Measurements from ENCODE around the gene ODAD3. TPM values are rescaled to one million over a fixed set of nuclear protein-coding genes. Genes with fewer than 3 reads are reported as not detected.

Gene ODAD3
- total RNA-seq, result 1 to 10 TPM in 1 of 4 donors, under 1 TPM in 1, not detected in 2; 0.32 to 2.2 TPM

DNA sequence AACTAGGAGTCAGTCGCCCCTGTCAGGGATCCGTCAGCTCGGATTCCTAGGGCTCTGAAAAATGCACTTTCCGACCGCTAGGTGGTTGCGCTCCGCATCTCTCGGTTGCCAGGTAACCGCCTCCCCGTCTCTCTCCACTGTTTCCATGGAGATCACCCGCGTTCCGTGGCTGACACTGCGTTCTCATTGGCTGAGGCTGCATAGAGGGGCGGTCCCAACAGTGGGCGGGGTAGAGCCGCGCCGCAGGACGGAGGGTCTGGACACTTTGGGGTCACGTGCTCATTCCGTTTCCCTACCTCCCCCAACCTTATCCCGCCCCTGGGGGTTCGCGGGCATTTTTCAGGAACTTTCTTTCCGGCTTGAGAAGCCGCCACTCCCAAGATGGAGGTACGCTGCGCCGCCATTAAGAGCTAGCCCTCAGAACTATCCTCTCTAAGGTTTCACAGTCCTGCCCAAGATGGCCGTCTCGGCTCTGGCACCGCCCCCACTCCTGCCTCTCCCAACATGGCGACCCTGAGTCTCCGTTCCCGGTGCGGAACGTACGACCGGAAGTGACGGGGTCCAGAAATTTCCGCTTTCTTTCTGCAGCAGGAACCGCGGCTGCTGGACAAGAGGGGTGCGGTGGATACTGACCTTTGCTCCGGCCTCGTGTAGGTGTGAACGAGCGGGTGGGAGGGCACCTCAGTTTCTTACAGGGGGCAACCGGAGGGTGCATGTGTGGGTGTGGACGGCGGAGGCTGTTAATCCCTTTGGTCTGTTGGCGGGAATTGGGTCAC, at the start of gene ODAD3, which contains the start of gene PRKCSH:
Gene ODAD3, minus strand, starts transcription at position 65 of the 776 bp plus-strand sequence. CDS start 105 bp downstream, outside the sequence.
Gene PRKCSH, plus strand, starts transcription at position 579 of the 776 bp plus-strand sequence. CDS start 483 bp downstream, outside the sequence.
- peaks cover 0 to 21% (median 10%) of the 10 kb centered on the region in 4 donors for H3K36me3 ChIP-seq
- H3K4me1 ChIP-seq, result peaks cover 9 to 18% (median 15%) of the 10 kb centered on the region in 4 donors
- no peaks in the 10 kb centered on the region for H3K9me3 ChIP-seq
- intact Hi-C loops (cut with DNase I; ENCODE audit: low total_unique reads), result no loop called here
- in situ Hi-C loops (cut with MboI; ENCODE audit: low pct_ligation_motif_present in 1 of 4, low pct_unique_long_range_greater_than_20kb in 1 of 4, low sequenced_read_pairs in 3 of 4), result loop anchor here in 2 of 4 donors (10.0 kb wide), 2 partner anchors 60 to 140 kb away; partner anchors contain the start of genes SWSAP1 (in 1 of the 2) and TSPAN16 (in 1 of the 2)
- no peaks in the 10 kb centered on the region for H3K27me3 ChIP-seq
- peak within 1 kb of the TSS; percentile 82 to 92 (median 86) for H3K27ac ChIP-seq
- peak within 1 kb of the TSS; percentile 58 to 77 (median 70) for H3K4me3 ChIP-seq
- peak; percentile 99 for DNase-seq
- TF ChIP-seq, protein P1, sequence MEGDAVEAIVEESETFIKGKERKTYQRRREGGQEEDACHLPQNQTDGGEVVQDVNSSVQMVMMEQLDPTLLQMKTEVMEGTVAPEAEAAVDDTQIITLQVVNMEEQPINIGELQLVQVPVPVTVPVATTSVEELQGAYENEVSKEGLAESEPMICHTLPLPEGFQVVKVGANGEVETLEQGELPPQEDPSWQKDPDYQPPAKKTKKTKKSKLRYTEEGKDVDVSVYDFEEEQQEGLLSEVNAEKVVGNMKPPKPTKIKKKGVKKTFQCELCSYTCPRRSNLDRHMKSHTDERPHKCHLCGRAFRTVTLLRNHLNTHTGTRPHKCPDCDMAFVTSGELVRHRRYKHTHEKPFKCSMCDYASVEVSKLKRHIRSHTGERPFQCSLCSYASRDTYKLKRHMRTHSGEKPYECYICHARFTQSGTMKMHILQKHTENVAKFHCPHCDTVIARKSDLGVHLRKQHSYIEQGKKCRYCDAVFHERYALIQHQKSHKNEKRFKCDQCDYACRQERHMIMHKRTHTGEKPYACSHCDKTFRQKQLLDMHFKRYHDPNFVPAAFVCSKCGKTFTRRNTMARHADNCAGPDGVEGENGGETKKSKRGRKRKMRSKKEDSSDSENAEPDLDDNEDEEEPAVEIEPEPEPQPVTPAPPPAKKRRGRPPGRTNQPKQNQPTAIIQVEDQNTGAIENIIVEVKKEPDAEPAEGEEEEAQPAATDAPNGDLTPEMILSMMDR (IDR thresholded peaks at IDR 0.05), result peak; percentile 86 to 100 (median 91)
- peak; percentile 85 to 99 (median 98) for TF ChIP-seq POLR2AphosphoS5 (IDR thresholded peaks at IDR 0.05)
- peak; percentile 64 for TF ChIP-seq POLR2A (IDR thresholded peaks at IDR 0.05)
- no peak for TF ChIP-seq EP300 (IDR thresholded peaks at IDR 0.05; ENCODE audit: low read depth)
- WGBS, 2 donors (ENCODE audit: low coverage in 1 of 2), result 1% methylated on average over 49 of the region's 53 CpGs; no CpG with 5 or more reads in 1 of the 2 donors

DNA sequence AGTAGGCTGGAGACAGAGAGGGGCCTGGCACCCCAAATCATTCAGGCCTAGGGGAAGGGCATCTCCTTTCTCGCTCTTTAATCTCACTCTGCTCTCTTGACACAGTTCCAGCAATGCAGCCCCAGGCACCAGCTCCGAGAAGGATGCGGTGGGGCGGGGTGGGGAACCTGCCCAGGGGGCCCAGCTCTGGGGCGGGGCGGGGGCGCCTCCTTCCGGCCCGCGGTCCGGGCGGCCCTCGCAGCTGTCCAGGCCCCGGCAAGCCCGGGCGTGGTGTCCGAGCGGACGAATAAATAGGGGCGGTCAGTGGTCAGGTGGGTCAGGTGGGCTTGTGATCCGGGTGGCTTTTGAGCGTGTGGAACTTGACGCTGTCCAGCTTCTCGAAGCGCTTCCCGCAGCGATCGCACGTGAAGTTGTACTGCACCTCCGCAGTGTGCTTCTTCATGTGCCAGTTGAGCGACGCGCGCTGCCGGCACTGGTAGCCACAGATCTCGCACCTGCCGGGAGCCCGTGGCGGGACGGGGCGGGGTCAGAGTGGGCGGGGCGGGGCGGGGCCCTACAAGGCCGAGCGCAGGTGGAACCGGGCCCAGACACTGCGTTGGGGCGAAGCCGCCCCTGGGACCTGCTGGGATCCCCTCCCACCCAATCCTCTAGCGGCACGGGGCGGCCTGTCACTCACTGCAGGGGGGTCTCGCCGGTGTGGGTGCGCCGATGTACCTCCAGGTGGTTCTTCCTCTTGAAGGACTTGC, 48.6 kb upstream of the ODAD3 start:
- intact Hi-C loops (cut with DNase I; ENCODE audit: low total_unique reads), result no loop called here
- peaks cover 0 to 4% (median 0%) of the 10 kb centered on the region in 4 donors for H3K36me3 ChIP-seq
- H3K27ac ChIP-seq, result no peak overlapping the region
- H3K4me1 ChIP-seq, result peaks cover 7 to 32% (median 26%) of the 10 kb centered on the region in 4 donors
- TF ChIP-seq POLR2AphosphoS5 (IDR thresholded peaks at IDR 0.05) (no peak), EP300 (IDR thresholded peaks at IDR 0.05; ENCODE audit: low read depth) (no peak), POLR2A (IDR thresholded peaks at IDR 0.05) (no peak)
- TF ChIP-seq, protein P1 (IDR thresholded peaks at IDR 0.05), result no peak
- H3K27me3 ChIP-seq, result peaks cover 56% of the 10 kb centered on the region
- DNase-seq, result no peak
- H3K4me3 ChIP-seq, result no peak overlapping the region
- in situ Hi-C loops (cut with MboI; ENCODE audit: low pct_ligation_motif_present in 1 of 4, low pct_unique_long_range_greater_than_20kb in 1 of 4, low sequenced_read_pairs in 3 of 4), result loop anchor here in 2 of 4 donors (25.0 kb wide), 2 partner anchors 96 to 196 kb away; partner anchors contain the start of genes EPOR (in 1 of the 2) and TSPAN16 (in 1 of the 2)
- 94% methylated on average over 32 of the region's 57 CpGs; no CpG with 5 or more reads in 1 of the 2 donors for WGBS, 2 donors (ENCODE audit: low coverage in 1 of 2)
- no peaks in the 10 kb centered on the region for H3K9me3 ChIP-seq

DNA sequence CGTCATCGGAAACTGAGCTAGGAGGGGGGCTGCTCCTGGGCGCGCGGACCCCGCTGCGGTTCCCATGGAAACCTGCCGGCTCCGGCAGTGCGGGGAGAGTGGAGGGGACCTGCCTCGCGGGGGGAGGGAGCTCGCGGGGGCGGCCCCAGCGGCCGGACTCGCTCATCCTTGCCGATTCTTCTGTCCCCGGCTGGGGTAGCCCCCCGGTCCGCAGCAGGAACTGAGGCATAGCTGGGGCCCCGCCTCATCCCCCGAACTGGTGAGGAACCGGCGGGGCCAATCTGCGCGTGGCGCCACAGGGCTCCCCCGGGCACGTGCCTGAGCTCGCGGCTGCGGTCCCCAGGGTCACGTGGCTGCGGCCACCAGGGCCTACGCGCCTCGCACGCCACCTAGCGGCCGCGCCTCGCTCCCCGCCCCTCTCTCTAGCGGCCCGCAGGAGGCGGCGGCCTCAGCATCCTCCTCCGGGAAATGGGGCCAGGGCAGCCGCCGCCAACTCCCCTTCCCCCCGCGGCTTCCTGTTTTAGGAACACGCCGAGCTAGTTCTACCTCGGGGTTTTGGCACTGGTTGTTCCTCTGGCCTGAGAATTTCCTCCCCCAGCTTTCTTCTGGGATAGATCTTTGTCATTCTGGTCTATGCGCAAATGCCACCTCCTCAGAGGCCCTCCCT, 47.6 kb upstream of the ODAD3 start:
- peaks cover 7 to 32% (median 26%) of the 10 kb centered on the region in 4 donors for H3K4me1 ChIP-seq
- DNase-seq, result peak; percentile 87
- H3K27ac ChIP-seq, result no peak overlapping the region
- peaks cover 0 to 3% (median 0%) of the 10 kb centered on the region in 4 donors for H3K36me3 ChIP-seq
- WGBS, 2 donors (ENCODE audit: low coverage in 1 of 2), result 0 to 5% methylated on average over 2 to 38 of the region's 58 CpGs
- H3K27me3 ChIP-seq, result peaks cover 56% of the 10 kb centered on the region
- intact Hi-C loops (cut with DNase I; ENCODE audit: low total_unique reads) (no loop called here), in situ Hi-C loops (cut with MboI; ENCODE audit: low pct_ligation_motif_present in 1 of 4, low pct_unique_long_range_greater_than_20kb in 1 of 4, low sequenced_read_pairs in 3 of 4) (loop anchor here in 2 of 4 donors (25.0 kb wide), 2 partner anchors 95 to 195 kb away; partner anchors contain the start of genes EPOR (in 1 of the 2) and TSPAN16 (in 1 of the 2))
- no peaks in the 10 kb centered on the region for H3K9me3 ChIP-seq
- peak overlapping the region in 2 of 4 donors; percentile 9 to 40 for H3K4me3 ChIP-seq
- TF ChIP-seq EP300 (IDR thresholded peaks at IDR 0.05; ENCODE audit: low read depth) (no peak), POLR2AphosphoS5 (IDR thresholded peaks at IDR 0.05) (peak in 1 of 3 donors; percentile 50), POLR2A (IDR thresholded peaks at IDR 0.05) (no peak)
- TF ChIP-seq, protein P1 (IDR thresholded peaks at IDR 0.05), result peak; percentile 87 to 96 (median 94)
